SK-N-SH (cell line): ENCODE data around the gene CBLB.

Experiments used
- CTCF ChIP-seq: fragments of 200-600 bp; sonication (generic); IDR thresholded peaks from 2 replicates; pipeline ENCODE4 v1.6.1; 2017; ENCODE audit warnings: antibody characterized with exemption, mild to moderate bottlenecking, moderate library complexity
- GABPA ChIP-seq: IDR thresholded peaks from 2 replicates; pipeline ENCODE4 v1.4.0; 2012; ENCODE audit warnings: low read depth, mild to moderate bottlenecking
- RAD21 ChIP-seq: IDR thresholded peaks from 2 replicates; pipeline ENCODE4 v1.6.1; 2012; ENCODE audit warnings: mild to moderate bottlenecking, low read length
- SMC3 ChIP-seq: IDR thresholded peaks from 2 replicates; pipeline ENCODE4 v1.6.1; 2012; ENCODE audit warnings: low read depth, low read length, improper control_type of control experiment
- YY1 ChIP-seq: IDR thresholded peaks from 2 replicates; pipeline ENCODE4 v1.4.0; 2012; ENCODE audit warnings: low read depth, mild to moderate bottlenecking

DNA sequence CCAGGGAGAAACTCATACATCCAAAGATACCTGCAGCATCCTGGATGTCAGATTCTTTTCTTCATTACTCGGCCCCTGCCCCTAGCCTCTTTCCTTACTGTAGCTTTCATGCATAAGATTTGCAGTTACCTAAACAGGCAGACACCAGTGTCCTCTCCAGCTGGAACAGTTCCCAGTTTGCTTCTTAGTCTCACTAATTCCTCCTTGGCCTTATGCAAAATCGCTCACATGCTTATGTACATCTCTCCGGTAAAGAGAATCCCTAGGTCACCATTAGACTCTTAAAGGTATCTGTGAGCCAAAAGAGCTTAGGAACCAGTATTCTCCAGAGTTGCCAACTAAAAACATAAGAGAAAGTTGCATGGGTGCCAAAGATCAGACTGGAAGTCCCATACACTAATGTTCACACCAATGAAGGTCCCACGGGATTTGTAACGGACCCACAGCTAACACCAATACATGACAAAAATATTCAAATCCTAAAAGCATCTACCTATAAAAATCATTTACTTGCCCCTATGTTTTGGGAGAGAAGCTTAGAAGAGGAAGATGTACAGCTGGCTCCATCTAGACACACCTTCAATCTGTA is 66.6 kb downstream of the CBLB start:
- TF ChIP-seq YY1 (no peak), CTCF (no peak), RAD21 (no peak), GABPA (no peak), SMC3 (no peak)
